Measurements from ENCODE around the gene RAB11FIP4.

- TF ChIP-seq, protein P1, sequence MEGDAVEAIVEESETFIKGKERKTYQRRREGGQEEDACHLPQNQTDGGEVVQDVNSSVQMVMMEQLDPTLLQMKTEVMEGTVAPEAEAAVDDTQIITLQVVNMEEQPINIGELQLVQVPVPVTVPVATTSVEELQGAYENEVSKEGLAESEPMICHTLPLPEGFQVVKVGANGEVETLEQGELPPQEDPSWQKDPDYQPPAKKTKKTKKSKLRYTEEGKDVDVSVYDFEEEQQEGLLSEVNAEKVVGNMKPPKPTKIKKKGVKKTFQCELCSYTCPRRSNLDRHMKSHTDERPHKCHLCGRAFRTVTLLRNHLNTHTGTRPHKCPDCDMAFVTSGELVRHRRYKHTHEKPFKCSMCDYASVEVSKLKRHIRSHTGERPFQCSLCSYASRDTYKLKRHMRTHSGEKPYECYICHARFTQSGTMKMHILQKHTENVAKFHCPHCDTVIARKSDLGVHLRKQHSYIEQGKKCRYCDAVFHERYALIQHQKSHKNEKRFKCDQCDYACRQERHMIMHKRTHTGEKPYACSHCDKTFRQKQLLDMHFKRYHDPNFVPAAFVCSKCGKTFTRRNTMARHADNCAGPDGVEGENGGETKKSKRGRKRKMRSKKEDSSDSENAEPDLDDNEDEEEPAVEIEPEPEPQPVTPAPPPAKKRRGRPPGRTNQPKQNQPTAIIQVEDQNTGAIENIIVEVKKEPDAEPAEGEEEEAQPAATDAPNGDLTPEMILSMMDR (IDR thresholded peaks at IDR 0.05) = no peak
- TF ChIP-seq POLR2A (IDR thresholded peaks at IDR 0.05) = no peak
Measured at GRCh38 chr17:31585280-31585630, 193.8 kb downstream of the RAB11FIP4 start.
